NCI-H1694 (cell line): ENCODE measurements around the gene ANKUB1.
A peak's percentile ranks its signal among the peaks of the same experiment; 100 is the strongest.

Experiments used
- DNase-seq: peaks from one replicate; lab custom pipeline; 2025; lab: John Stamatoyannopoulos, UW

Gene ANKUB1

GRCh38 chr3:149753717-149754116, 38.6 kb downstream of the ANKUB1 start:
- DNase-seq = no peak

GRCh38 chr3:149752788-149753136, 39.6 kb downstream of the ANKUB1 start:
- no peak for DNase-seq

DNA sequence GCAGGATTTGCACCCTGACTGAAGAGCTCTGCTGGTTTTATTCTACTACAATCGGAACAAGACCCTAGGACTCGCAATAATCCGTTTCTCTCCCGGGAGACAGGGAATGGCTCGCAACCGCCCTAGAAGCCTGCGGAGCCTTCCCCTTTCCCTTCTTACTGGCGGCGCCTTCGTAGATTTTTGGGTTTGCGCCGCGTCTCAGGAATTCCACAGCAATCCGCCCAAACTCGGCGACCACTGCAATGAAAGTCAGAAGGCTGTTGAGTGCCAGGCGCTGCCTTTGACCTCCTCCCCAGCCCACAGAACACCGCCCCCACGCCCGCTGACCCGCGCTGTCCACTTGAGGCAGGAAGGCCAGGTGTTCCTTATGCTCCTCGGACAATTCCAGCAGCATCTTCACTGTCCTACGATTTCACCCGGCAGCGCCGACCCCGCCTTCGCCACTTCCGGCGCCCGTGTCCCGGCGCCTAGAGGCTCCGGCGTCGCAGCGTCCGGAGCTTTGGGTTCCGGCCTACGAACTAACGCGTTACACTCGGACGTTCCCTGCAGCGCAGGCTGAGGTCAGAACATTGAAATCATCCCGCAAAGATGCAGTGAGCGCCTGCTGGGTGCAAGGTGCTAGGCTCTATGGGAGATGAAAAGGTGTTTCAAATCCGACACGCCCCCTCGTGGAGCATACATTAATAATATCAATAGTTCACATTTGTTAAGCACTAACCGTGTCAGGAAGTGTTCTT, 40.1 kb downstream of the ANKUB1 start, which contains the start of gene COMMD2:
TSS of gene COMMD2 (minus strand) at position 439 of the 737 bp plus-strand sequence. CDS start at position 394, 45 bp downstream.
- DNase-seq = peak; percentile 76

GRCh38 chr3:149751551-149751950, 40.8 kb downstream of the ANKUB1 start:
- DNase-seq = no peak

- no peak for DNase-seq
Observed at GRCh38 chr3:149744606-149745005, 47.7 kb downstream of the ANKUB1 start.

- DNase-seq = no peak
Observed at GRCh38 chr3:149744151-149744550, 48.2 kb downstream of the ANKUB1 start.

- DNase-seq = no peak
Observed at GRCh38 chr3:149739396-149739795, 53.0 kb downstream of the ANKUB1 start.

- no peak for DNase-seq
Observed at GRCh38 chr3:149738876-149739275, 53.5 kb downstream of the ANKUB1 start.

GRCh38 chr3:149736953-149737205, 55.5 kb downstream of the ANKUB1 start:
- no peak for DNase-seq

DNA sequence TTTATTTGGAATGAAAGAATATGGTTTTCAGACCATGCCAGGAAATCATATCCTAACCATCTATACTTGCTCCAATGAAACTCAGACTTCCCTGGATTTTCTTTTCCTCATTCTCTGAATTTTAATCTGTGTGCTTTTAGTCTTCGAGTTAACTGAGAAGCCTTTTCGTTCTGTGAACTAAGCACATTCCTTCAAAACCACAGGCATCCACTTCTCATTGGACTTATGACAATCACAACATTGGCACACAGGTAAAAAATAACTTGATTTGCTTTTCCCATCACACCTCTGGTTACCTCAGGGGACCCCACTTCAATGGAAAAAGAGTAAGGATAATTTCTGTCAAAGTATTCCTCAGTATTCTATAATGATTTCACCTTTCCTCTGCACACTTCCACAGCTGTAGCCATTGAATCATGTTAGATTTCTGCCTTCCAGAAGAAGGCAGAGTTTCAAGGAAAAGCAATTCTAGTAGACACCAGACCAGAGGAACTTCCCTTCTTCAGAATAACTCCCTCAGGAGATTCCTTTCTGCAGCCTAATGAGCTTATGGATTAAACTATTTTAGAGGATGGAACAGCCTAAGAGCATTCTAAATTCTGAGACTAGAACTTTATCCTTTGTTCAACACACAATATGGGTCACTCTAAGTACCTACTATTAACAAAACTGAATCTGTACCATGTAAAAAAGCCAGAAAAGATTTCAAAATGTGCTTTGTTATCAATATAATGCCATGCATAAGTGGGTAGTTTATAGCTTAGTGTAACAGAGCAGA, 56.0 kb downstream of the ANKUB1 start:
- no peak for DNase-seq

DNA sequence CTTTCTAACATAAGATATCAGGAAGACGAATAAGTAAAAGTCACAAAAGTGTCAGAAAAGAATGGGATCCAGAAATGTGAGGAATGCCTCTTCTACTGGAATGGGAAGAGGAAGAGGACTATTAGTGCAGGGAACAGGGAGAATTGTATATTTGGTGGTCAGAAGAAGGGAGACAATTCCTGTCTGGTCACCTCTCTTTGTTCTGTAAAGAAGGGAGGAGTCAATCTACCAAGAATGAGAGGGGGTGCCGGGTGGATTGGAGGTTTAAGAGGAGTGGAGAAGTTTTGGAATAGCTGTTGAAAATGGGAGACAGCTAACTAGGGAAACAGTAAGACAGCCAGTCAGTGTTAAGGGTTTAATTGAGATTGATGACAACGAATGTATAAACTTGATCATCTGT, 60.1 kb downstream of the ANKUB1 start:
- no peak for DNase-seq

GRCh38 chr3:149727656-149728055, 64.7 kb downstream of the ANKUB1 start:
- no peak for DNase-seq

DNA sequence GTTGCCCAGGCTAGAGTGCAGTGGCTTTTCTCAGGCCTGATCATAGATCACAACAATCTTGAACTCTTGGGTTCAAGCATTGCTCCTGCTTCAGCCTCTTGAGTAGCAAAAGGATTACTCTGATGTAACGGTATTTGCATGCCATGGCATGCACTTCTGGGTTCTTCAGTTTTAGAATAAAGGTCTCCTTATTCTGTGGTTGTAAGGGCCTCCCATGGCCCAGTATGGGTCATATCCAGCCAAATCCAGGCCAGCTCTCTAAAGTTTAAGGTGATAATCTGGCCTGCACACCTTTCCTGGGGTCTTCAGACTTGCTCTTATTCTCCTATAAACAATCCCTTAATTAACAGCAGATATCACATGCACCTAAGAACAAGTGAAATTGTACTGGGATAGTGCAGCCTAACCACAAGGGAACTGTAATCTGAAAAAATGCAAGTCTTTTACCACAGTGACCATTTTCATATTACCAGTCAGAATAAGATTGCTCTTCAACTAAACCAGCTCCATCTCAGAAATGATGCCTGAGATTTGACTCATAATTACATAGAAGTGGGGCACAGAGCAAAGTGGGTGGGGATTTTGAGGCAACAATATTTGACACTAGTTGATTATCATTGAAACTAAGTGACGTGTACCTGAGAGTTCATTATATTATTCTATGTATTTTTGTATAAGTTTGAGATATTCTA, 65.5 kb downstream of the ANKUB1 start:
- DNase-seq = no peak

DNA sequence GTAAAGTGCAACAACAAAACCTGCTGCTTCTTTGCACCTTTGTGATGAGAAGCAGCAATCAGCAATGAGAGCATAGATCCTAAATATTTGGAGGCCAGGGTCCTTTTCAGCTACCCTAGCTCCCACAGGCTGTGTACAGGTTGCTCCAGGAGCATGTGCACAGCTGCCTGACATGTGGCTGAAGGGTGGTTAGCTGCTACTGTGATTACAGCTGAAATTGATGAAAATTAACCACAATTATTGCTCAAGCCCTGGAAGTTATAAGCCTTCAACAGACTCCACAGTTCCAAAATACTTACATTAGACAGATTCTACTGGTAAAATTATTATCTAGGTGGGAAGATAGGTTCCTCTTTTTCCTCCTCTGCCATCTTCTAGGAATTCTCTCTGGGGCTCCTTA, 68.6 kb downstream of the ANKUB1 start:
- no peak for DNase-seq

GRCh38 chr3:149720918-149721317, 71.4 kb downstream of the ANKUB1 start:
- no peak for DNase-seq

- DNase-seq = peak; percentile 48
Observed at GRCh38 chr3:149717391-149718056, 74.8 kb downstream of the ANKUB1 start.

GRCh38 chr3:149716984-149717383, 75.4 kb downstream of the ANKUB1 start:
- no peak for DNase-seq

DNA sequence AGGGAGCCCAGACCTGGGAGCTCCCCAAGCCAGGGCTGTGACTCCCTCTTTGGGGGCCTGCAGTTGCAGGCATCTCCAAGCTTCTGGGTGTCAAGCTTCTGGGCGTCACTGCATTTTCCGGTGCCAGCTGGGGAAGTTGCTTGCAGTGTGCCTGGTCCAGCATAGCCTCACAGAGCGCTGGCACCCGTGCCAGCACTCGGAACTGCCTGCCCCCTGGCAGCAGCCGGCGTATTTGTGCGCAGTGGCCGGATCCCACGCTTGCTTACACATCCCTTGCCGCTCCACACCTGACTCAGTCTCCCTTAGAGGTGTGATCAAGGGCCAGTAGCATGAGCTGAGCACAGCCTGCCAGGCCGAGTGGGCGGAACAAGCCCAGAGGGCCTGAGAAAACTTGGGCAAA, 77.1 kb downstream of the ANKUB1 start:
- DNase-seq = no peak

DNA sequence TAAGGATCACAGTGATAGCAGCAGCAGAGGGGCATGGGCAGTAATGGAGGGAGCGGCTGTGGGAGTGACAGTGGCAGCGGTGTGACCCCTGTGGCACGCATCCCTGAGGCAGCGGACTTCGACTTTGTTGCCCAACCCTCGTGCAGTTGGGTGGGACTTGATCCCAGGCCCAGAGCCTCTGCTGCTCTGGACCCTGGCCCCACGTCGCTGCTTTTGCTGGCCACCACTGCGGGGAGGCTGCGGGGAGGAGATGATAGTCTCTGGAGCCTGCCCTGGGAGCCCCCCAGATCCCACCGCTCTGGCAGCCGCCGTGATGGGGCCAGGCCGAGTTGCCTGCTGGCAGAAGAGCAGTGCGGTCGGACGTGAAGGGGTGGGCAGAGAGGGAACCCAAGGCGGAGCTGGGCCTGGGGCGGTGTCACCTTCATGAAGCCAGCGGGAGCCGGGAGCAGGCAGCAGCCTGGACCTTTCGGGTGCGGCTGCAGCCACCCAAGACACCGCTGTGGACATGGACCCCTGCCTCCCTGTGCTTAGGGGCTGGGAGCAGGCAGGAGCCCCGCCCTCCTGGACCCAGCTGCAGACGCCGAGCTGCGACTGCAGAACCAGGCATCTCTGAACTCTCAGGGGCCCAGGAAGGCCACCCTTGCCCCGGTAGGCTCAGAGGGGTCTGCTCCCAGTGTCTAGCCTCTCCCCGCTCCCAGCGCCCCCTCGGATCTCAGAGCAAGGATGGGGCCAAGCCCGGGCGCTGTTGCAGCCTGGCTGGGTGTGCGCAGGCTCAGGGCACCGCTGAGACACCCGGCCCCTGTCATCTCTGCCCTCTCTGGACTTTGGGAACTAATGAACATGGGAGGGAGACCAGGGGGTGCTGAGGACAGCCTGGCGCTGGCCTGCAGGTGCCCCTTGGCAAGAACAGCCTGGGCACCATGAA, 78.4 kb downstream of the ANKUB1 start:
- no peak for DNase-seq
